HG03095 (cell line): ENCODE results near the gene CDC45.

ENCODE experiments used
- ATAC-seq: cut with Tn5 transposase; IDR thresholded peaks from one replicate; pipeline ENCODE4 v1.9.1; 2021; ENCODE audit warnings: moderate library complexity; ENCODE audit not compliant: unreplicated experiment

The CDC45 gene

GRCh38 chr22:19466848-19467752 is 12.6 kb upstream of the CDC45 start:
- no peak for ATAC-seq

DNA sequence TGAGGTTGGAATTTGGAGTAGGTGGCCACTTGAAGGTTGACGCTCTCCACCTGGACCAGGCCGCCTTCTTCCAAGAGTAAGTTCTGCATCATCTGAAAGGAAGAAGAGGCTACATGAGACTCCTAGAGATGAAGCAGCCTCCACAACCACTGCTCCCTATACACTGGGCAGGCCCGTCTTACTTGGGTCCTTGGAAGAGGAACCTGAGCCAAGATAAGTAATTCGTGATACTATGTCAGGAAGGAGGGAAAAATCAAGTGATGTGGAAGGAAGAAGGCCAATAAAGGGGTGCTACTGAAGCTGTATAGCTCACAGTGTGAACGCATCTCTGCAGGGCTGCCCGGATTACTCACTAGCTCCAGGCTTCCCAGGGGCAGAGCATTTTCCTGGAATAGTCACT is 11.8 kb upstream of the CDC45 start:
- ATAC-seq: no peak

GRCh38 chr22:19469421-19469820 is 10.3 kb upstream of the CDC45 start:
- no peak for ATAC-seq

DNA sequence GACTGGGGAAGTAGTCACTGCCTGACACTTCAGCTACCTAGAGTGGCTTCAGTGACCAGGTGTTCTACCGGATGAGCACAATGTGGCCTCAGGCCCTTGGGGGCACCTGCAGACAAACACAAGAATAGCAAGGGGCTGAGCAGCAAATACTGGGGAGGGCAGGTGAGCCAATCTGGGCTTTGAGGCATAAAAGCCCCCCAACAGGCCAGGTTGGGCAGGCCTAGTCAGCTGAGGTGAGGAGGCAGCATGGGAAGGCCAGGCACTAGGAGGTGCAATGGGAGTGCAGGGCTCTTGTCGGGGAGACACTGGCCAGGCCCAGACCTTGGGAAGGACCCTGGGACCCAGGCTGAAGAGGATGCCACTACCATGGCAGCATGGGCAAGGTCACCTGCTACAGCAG is 9.7 kb upstream of the CDC45 start:
- no peak for ATAC-seq

- ATAC-seq: no peak
These were observed 8.1 kb upstream of the CDC45 start for GRCh38 chr22:19471572-19471971.

DNA sequence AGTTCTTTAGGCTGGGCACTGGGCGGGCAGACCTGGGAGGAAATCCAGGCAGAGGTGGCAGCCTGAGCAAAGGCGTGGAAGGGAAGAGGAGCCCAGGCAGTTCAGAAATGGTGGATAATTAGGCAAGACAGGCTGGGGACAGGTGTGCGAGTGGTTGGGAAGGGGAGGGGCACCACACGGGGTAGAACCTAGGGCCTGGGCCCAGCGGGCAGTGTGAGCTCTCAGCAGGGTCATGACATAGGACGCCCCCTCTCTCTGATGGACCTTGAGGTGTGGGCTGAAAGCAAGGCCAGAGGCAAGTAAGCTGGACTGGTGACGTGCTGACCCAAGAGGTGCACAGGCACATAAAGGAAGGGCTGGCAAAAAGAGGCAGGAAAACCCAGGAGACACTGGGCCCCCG is 7.5 kb upstream of the CDC45 start:
- ATAC-seq: no peak

- no peak for ATAC-seq
These were observed 6.1 kb upstream of the CDC45 start for GRCh38 chr22:19473578-19473977.

DNA sequence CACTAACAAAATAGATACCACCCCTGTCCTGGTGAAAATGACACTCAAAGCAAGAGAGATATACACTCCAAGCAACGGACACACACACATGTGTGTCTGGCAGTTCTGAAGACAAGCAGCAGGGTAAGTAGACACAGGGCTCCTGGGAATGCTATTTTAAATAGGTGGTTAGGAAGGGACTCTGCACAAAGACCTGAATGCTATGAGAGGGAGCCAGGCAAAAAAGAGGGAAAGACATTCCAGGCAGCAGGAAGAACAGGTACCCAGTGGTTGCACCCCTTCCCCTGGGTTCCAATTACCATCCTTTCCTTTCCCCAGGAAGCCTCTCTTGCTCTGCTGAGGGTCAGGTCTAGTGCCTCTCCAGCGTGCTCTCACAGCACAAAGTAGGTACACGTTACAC is 3.7 kb upstream of the CDC45 start:
- ATAC-seq: no peak

DNA sequence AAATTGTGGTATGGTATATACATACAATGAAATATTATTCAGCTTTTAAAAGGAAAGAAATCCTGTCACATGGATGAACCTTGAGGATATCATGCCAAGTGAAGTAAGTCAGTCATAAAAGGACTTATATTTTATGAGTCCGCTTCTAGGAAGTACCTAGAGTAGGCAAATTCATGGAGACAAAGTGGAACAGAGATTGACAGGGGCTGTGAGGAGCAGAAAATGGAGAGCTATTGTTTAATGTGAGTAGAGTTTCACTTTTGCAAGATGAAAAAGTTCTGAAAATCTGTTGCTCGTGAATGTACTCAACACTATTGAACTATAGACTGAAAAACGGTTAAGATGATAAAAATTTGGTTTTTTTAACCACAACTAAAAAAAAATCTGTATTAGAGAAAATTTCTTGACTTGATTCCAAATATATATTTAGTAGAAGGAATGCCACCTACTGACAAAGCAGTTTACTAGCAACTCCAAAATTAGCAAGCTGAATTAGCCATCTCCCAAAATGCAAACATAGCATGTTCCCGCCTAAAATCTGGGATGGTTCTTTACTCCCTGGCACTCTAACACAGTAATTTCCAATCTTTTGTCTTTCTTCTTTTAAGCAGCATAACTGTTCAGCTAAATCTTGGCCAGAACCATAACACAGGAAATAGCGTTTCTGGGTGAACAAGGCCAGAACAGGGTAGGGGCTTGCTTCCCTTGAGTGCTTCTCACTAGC is 2.2 kb upstream of the CDC45 start:
- no peak for ATAC-seq

- no peak for ATAC-seq
These were observed 1.4 kb upstream of the CDC45 start for GRCh38 chr22:19478045-19478900.

GRCh38 chr22:19478901-19479354 is 792 bp upstream of the CDC45 start, which contains the start of gene UFD1:
Gene UFD1 (minus strand): TSS chr22:19479193. CDS start chr22:19479085, 108 bp downstream.
- ATAC-seq: peak; percentile 41

- no peak for ATAC-seq
These were observed 451 bp downstream of the CDC45 start for GRCh38 chr22:19480173-19480568.

GRCh38 chr22:19480789-19481188 is 1.1 kb downstream of the CDC45 start:
- no peak for ATAC-seq

DNA sequence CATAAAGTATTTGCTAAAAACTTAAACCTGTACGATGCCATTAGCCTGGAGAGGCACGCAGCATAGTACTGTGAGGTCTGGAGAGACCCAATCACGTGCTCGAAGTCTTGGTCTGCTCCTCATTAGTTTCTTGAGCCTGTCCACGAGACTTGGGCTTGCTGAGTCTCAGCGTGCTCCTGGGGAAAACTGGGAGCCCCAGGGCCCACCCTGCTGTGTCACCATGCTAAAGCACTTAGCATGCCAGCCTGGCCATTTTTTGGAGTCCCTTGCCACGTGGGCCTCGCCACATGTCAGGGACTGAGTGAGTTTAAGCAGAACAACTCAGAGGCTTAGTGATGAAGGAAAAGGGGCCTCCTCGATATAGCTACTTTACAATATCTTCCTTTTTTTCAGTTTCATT is 2.6 kb downstream of the CDC45 start:
- no peak for ATAC-seq

DNA sequence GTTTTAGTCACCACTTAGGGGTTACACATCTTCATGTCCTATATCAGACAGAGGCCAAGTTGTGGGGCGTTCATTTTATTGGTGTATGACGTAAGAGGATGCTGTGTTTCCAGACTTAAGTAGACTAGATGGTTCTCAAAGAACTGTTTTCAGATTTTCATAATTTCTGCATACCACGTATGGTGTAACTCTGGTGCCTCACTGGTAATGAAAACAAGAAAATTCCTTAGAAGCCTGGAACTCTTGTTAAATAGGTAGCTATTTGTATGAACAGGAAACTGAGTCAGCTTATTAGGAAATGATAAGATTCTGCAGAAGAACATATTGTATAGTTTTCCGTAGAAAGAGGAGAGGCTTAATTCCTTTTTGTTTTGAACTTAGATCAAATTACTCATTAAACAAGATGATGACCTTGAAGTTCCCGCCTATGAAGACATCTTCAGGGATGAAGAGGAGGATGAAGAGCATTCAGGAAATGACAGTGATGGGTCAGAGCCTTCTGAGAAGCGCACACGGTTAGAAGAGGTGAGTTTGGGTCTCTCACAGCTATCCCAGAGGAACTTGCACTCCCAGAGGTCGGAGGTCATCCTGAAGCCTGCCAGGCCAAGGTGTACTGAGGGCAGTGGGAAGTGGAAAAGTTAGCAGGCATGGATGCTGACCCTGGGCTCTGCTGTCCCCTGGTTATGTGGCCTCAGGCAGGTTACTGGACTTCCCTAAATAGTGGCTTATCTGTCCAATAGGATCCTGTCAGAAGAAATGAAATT is 3.9 kb downstream of the CDC45 start:
- no peak for ATAC-seq

GRCh38 chr22:19488285-19488684 is 8.6 kb downstream of the CDC45 start:
- no peak for ATAC-seq

DNA sequence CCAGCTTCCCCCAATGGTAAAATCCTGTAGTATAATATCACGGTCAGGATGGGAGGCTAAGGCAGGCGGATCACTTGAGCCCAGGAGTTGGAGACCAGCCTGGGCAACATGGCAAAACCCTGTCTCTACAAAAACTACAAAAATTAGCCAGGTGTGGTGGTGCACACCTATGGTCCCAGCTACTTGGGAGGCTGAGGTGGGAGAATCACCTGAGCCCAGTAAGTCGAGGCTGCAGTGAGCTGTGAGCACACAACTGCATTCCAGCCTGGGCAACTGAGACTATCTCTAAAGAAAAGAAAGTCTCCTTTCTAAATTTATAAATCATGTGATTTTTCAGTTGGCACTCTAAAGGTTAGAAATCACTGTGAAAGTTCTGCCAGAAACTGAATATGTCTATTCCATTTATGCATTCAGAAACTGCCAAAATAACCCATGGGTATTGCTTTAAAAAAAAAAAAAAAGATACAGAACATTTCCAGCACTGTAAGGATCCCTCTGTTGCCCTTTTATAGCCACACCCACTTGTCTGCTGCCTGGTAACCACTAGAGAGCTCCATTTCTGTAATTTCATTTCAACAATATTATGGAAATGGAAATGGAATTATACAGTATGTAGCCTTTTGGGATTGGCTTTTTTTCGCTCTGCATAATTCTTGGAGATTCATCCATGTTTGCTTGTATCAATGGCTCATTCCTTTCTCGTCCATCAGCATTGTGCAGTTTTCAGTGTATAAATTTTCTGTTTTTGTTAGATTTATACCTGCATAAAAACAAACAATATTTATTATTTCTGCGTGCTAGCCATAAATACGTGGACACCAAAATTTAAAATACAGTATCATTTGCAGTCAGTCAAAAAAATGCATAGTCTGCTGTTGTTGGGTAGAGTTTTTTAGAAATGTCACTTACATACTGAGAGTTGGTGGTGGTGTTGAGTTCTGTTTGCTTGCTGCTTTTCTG is 9.4 kb downstream of the CDC45 start:
- no peak for ATAC-seq

DNA sequence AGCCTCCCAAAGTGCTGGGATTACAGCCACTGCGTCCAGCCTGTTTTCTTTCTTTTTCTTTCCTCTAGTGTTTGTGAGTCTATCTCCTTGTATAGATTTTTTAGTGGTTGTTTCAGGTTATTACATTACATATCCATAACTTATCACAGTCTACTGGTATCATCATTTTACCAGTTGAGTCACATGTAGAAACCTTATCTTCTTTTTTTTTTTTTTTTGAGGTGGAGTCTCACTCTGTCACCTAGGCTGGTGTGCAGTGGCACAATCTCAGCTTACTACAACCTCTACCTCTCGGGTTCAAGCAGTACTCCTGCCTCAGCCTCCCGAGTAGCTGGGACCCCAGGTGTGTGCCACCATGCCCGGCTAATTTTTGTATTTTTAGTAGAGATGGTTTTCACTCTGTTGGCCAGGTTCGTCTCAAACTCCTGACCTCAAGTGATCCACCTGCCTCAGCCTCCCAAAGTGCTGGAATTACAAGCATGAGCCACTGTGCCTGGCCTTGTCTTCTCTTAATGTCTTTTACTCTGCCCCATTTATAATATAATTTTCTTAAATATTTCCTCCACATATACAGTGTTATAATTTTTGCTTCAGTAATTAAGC is 11.0 kb downstream of the CDC45 start:
- ATAC-seq: no peak
